Prostate gland (tissue), 2 donors: ENCODE data around the gene ZNF385D.

Experiments used
- CTCF ChIP-seq, 4 experiments: fragments of 200-600 bp in 2 of 4; fragments of 450-650 bp in 2 of 4; sonication (generic) in 2 of 4; IDR thresholded peaks; 1 replicate in 3 of 4; 2 replicates in 1 of 4; pipeline ENCODE4 v1.5.1; 2016 to 2019; ENCODE audit warnings: antibody characterized with exemption in 4 of 4, mild to moderate bottlenecking in 2 of 4, moderate library complexity in 2 of 4
- POLR2A ChIP-seq: fragments of 450-650 bp; IDR thresholded peaks from one replicate; pipeline ENCODE4 v1.6.1; 2016; ENCODE audit warnings: antibody characterized with exemption, mild to moderate bottlenecking
- POLR2AphosphoS5 ChIP-seq: sonication (generic); formaldehyde crosslinking; IDR thresholded peaks from one replicate; pipeline ENCODE4 v1.6.1; 2017; ENCODE audit warnings: antibody characterized with exemption

- TF ChIP-seq CTCF (IDR thresholded peaks at IDR 0.05): no peak
- no peak for TF ChIP-seq POLR2A
- TF ChIP-seq POLR2AphosphoS5: no peak
These were observed 303.4 kb downstream of the ZNF385D start for GRCh38 chr3:21447476-21448151.
